Skeletal muscle satellite cell (primary cell): Measurements from ENCODE around the gene KCNMB2.

Experiments
- H3K27me3 ChIP-seq: 2 replicates; pipeline ENCODE4 v1.7.0; 2013; ENCODE audit warnings: low read length; ENCODE audit not compliant: control insufficient read depth, insufficient read depth
- H3K36me3 ChIP-seq: 2 replicates; pipeline ENCODE4 v1.7.0; 2013; ENCODE audit warnings: mild to moderate bottlenecking, control low read depth, low read length; ENCODE audit not compliant: insufficient read depth
- H3K4me1 ChIP-seq: 2 replicates; pipeline ENCODE4 v1.7.0; 2013; ENCODE audit warnings: low read length; ENCODE audit not compliant: control insufficient read depth, insufficient read depth
- H3K4me2 ChIP-seq: 2 replicates; pipeline ENCODE4 v1.7.0; 2013; ENCODE audit warnings: mild to moderate bottlenecking, low read length
- H3K4me3 ChIP-seq: 2 replicates; pipeline ENCODE4 v1.7.0; 2013; ENCODE audit warnings: low read length
- H3K9ac ChIP-seq: 2 replicates; pipeline ENCODE4 v1.7.0; 2013; ENCODE audit warnings: mild to moderate bottlenecking, low read depth, low read length, moderate library complexity
- H3K9me3 ChIP-seq: replicated peaks from 2 replicates; pipeline ENCODE4 v1.7.0; 2013; ENCODE audit warnings: mild to moderate bottlenecking, control low read depth, low read length

KCNMB2 gene

GRCh38 chr3:178663201-178663934, 127.1 kb downstream of the KCNMB2 start:
- no peaks in the 10 kb centered on the region for H3K9me3 ChIP-seq
- no peak overlapping the region for H3K4me3 ChIP-seq
- H3K4me2 ChIP-seq, result no peak overlapping the region
- no peaks in the 10 kb centered on the region for H3K36me3 ChIP-seq
- H3K4me1 ChIP-seq, result no peaks in the 10 kb centered on the region
- H3K9ac ChIP-seq, result no peak overlapping the region
- H3K27me3 ChIP-seq, result no peaks in the 10 kb centered on the region

- Histone ChIP-seq H3K9me3 (no peaks in the 10 kb centered on the region), H3K9ac (no peak overlapping the region), H3K4me1 (peaks cover 9% of the 10 kb centered on the region), H3K4me2 (no peak overlapping the region), H3K36me3 (no peaks in the 10 kb centered on the region), H3K4me3 (no peak overlapping the region), H3K27me3 (no peaks in the 10 kb centered on the region)
Observed at GRCh38 chr3:178665747-178666146, 129.5 kb downstream of the KCNMB2 start.

GRCh38 chr3:178669022-178669601, 132.9 kb downstream of the KCNMB2 start:
- Histone ChIP-seq H3K36me3 (no peaks in the 10 kb centered on the region), H3K4me2 (no peak overlapping the region), H3K9ac (no peak overlapping the region), H3K9me3 (no peaks in the 10 kb centered on the region), H3K4me1 (peaks cover 27% of the 10 kb centered on the region), H3K27me3 (no peaks in the 10 kb centered on the region), H3K4me3 (no peak overlapping the region)

- Histone ChIP-seq H3K9me3 (no peaks in the 10 kb centered on the region), H3K9ac (no peak overlapping the region), H3K4me3 (no peak overlapping the region), H3K4me1 (peaks cover 27% of the 10 kb centered on the region), H3K4me2 (no peak overlapping the region), H3K27me3 (peaks cover 3% of the 10 kb centered on the region), H3K36me3 (no peaks in the 10 kb centered on the region)
Observed at GRCh38 chr3:178669758-178670157, 133.5 kb downstream of the KCNMB2 start.

GRCh38 chr3:178671377-178671776, 135.1 kb downstream of the KCNMB2 start:
- peak overlapping the region; percentile 26 for H3K9ac ChIP-seq
- H3K36me3 ChIP-seq, result no peaks in the 10 kb centered on the region
- peaks cover 27% of the 10 kb centered on the region for H3K4me1 ChIP-seq
- H3K4me3 ChIP-seq, result no peak overlapping the region
- H3K9me3 ChIP-seq, result no peaks in the 10 kb centered on the region
- peak overlapping the region; percentile 50 for H3K4me2 ChIP-seq
- peaks cover 4% of the 10 kb centered on the region for H3K27me3 ChIP-seq

- Histone ChIP-seq H3K4me2 (peak overlapping the region; percentile 50), H3K36me3 (no peaks in the 10 kb centered on the region), H3K9ac (peak overlapping the region; percentile 26), H3K4me1 (peaks cover 27% of the 10 kb centered on the region), H3K27me3 (peaks cover 4% of the 10 kb centered on the region), H3K9me3 (no peaks in the 10 kb centered on the region), H3K4me3 (no peak overlapping the region)
Observed at GRCh38 chr3:178671791-178672190, 135.6 kb downstream of the KCNMB2 start.

GRCh38 chr3:178672275-178672674, 136.0 kb downstream of the KCNMB2 start:
- Histone ChIP-seq H3K4me1 (peaks cover 27% of the 10 kb centered on the region), H3K36me3 (no peaks in the 10 kb centered on the region), H3K4me2 (peak overlapping the region; percentile 50), H3K27me3 (peaks cover 4% of the 10 kb centered on the region), H3K9ac (no peak overlapping the region), H3K9me3 (no peaks in the 10 kb centered on the region), H3K4me3 (no peak overlapping the region)

- Histone ChIP-seq H3K9me3 (no peaks in the 10 kb centered on the region), H3K27me3 (peaks cover 4% of the 10 kb centered on the region), H3K4me2 (no peak overlapping the region), H3K4me3 (no peak overlapping the region), H3K4me1 (peaks cover 27% of the 10 kb centered on the region), H3K9ac (no peak overlapping the region), H3K36me3 (no peaks in the 10 kb centered on the region)
Observed at GRCh38 chr3:178673529-178673928, 137.3 kb downstream of the KCNMB2 start.

GRCh38 chr3:178676077-178676476, 139.8 kb downstream of the KCNMB2 start:
- Histone ChIP-seq H3K27me3 (peaks cover 7% of the 10 kb centered on the region), H3K4me1 (peaks cover 16% of the 10 kb centered on the region), H3K4me3 (no peak overlapping the region), H3K4me2 (no peak overlapping the region), H3K36me3 (no peaks in the 10 kb centered on the region), H3K9me3 (no peaks in the 10 kb centered on the region), H3K9ac (no peak overlapping the region)

GRCh38 chr3:178676942-178677790, 140.9 kb downstream of the KCNMB2 start:
- no peaks in the 10 kb centered on the region for H3K9me3 ChIP-seq
- H3K4me2 ChIP-seq, result no peak overlapping the region
- peaks cover 5% of the 10 kb centered on the region for H3K4me1 ChIP-seq
- H3K9ac ChIP-seq, result no peak overlapping the region
- H3K4me3 ChIP-seq, result no peak overlapping the region
- H3K27me3 ChIP-seq, result peaks cover 11% of the 10 kb centered on the region
- no peaks in the 10 kb centered on the region for H3K36me3 ChIP-seq

GRCh38 chr3:178677961-178678360, 141.7 kb downstream of the KCNMB2 start:
- Histone ChIP-seq H3K9me3 (no peaks in the 10 kb centered on the region), H3K4me1 (no peaks in the 10 kb centered on the region)

More at GRCh38 chr3:178677961-178678360, 141.7 kb downstream of the KCNMB2 start:
- no peak overlapping the region for H3K4me2 ChIP-seq
- H3K4me3 ChIP-seq, result no peak overlapping the region
- H3K36me3 ChIP-seq, result no peaks in the 10 kb centered on the region
- H3K27me3 ChIP-seq, result peaks cover 11% of the 10 kb centered on the region
- H3K9ac ChIP-seq, result no peak overlapping the region
